ENCODE measurements around the gene PCP2. TPM values are rescaled to one million over a fixed set of nuclear protein-coding genes. Genes with fewer than 3 reads are reported as not detected.

Gene PCP2
- total RNA-seq, 1 experiment from 2014 or later: 1.9 TPM

DNA sequence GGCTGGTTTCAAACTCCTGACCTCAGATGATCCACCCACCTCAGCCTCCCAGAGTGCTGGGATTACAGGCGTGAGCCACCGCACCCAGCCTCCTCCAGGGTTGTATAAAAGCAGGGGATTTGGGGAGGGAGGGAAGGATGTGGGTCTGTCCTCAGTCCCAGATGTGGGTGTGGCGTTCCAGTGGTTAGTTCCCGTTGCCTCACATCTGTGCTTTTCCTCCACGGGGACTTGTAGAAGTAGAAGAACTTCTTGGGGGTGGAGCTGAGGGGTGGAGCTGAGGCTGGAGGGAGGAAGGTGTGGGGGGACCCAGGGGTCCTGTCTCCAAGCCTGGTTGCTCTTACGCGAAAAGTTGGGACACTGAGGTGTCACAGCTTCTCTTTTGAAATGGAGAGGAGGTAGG lies 42.9 kb upstream of the PCP2 start:
- H3K4me3 Mint-ChIP-seq (ENCODE audit: unreplicated experiment): no peak overlapping the region
- CTCF ChIA-PET: interaction anchor here (1.5 kb wide), 1 partner anchor 108 kb away, joined by 3 read pairs; no protein-coding TSS in a partner anchor
- no peak for DNase-seq

DNA sequence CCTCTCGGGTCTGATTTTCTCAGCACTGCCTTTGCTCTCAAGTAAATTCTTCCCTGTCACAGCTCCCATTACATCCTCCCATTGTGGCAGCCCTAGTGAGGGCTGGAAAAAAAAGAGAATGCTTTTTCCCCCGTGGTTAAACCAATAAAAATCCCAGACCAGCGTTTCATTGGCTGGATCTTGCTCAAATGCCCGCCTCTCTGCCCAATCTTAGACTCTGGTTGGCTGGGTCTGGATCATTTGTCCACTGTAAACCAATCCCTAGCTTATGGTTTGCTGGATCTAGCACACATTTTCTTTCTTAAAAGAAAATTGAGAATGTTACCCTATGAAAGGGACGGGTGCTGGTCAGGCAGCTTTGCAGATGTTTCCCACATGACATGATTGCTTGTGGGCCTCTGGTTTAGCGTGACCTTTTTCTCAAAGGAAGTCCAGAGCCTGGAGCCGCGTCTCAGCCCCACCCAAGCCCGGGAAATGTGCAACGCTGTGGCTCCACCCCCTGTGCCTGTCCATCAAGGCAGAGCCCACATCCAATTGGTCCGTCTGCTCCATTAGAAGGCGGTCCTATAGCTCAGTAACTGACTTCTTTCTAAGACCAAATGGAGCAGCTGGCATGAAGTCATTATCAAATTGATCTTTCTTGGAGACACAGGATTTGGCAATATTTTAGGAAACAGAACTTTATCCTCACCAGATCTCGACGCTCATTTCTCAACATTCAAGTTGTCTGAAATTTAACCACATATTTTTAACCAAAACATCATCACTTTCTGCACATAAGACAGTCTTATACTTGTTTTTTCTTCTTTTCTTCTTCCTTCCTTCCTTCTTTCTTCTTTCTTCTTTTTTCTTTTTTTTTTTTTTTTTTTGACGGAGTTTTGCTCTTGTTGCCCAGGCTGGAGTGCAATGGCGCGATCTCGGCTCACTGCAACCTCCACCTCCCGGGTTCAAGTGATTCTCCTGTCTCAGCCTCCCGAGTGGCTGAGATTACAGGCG lies 40.8 kb upstream of the PCP2 start:
- TF ChIP-seq, protein P1, sequence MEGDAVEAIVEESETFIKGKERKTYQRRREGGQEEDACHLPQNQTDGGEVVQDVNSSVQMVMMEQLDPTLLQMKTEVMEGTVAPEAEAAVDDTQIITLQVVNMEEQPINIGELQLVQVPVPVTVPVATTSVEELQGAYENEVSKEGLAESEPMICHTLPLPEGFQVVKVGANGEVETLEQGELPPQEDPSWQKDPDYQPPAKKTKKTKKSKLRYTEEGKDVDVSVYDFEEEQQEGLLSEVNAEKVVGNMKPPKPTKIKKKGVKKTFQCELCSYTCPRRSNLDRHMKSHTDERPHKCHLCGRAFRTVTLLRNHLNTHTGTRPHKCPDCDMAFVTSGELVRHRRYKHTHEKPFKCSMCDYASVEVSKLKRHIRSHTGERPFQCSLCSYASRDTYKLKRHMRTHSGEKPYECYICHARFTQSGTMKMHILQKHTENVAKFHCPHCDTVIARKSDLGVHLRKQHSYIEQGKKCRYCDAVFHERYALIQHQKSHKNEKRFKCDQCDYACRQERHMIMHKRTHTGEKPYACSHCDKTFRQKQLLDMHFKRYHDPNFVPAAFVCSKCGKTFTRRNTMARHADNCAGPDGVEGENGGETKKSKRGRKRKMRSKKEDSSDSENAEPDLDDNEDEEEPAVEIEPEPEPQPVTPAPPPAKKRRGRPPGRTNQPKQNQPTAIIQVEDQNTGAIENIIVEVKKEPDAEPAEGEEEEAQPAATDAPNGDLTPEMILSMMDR (IDR thresholded peaks at IDR 0.05; ENCODE audit: insufficient read depth in 1 of 2, low read depth in 1 of 2, low read length in 1 of 2, severe bottlenecking in 1 of 2, unreplicated experiment in 1 of 2): no peak
- no peaks in the 10 kb centered on the region for H3K4me1 Mint-ChIP-seq (ENCODE audit: low read depth, unreplicated experiment)

More for the DNA sequence above, 42.9 kb upstream of the PCP2 start:
- intact Hi-C loops (cut with micrococcal nuclease; ENCODE audit: unreplicated experiment): no loop called here
- H3K9me3 Mint-ChIP-seq (ENCODE audit: unreplicated experiment): peaks cover 10% of the 10 kb centered on the region
- H3K4me3 ChIP-seq (ENCODE audit: low read depth, low read length): no peak overlapping the region
- peaks cover 3% of the 10 kb centered on the region for H3K27me3 Mint-ChIP-seq (ENCODE audit: insufficient read depth, unreplicated experiment)
- H3K27ac Mint-ChIP-seq (ENCODE audit: unreplicated experiment): no peak overlapping the region
- no TSS peak for BruUV-seq (replicated peaks)
- no peaks in the 10 kb centered on the region for H3K9me3 ChIP-seq
- TF ChIP-seq, protein P1 (IDR thresholded peaks at IDR 0.05; ENCODE audit: insufficient read depth in 1 of 2, low read depth in 1 of 2, low read length in 1 of 2, severe bottlenecking in 1 of 2, unreplicated experiment in 1 of 2): no peak
- no peaks in the 10 kb centered on the region for H3K4me1 Mint-ChIP-seq (ENCODE audit: low read depth, unreplicated experiment)
- H3K36me3 ChIP-seq (ENCODE audit: control insufficient read depth, insufficient read depth, low read length): no peaks in the 10 kb centered on the region
- no peaks in the 10 kb centered on the region for H3K27me3 ChIP-seq (replicated peaks; ENCODE audit: control insufficient read depth, insufficient read depth, low read length)
- peaks cover 5% of the 10 kb centered on the region; the same call in 1 of the 2 replicates for H3K4me1 ChIP-seq
- peaks cover 12% of the 10 kb centered on the region for H3K36me3 Mint-ChIP-seq (ENCODE audit: insufficient read depth, unreplicated experiment)
- POLR2A ChIA-PET: interaction anchor here (0.6 kb wide), 1 partner anchor 108 kb away, joined by 8 read pairs; no protein-coding TSS in a partner anchor

DNA sequence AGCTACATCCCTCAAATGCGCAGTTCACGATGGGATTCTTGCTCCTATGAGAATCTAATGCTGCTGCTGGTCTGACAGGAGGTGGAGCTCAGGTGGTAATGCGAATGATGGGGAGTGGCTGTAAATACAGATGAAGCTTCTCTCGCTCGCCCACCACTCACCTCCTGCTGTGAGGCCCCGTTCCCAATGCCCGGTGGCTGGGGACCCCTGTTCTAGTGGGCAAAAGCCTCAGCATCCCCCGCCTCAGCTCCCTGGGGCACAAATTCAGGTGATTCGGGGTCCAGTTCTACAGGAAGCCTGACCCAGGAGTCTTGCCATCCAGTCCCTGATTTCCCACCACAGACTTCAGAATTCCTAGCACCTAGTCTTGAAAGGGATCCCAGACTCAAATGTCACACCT lies 39.0 kb upstream of the PCP2 start:
- peaks cover 8% of the 10 kb centered on the region for H3K27me3 Mint-ChIP-seq (ENCODE audit: insufficient read depth, unreplicated experiment)
- peaks cover 10% of the 10 kb centered on the region for H3K9me3 Mint-ChIP-seq (ENCODE audit: unreplicated experiment)
- Histone ChIP-seq H3K9me3 (no peaks in the 10 kb centered on the region), H3K36me3 (ENCODE audit: control insufficient read depth, insufficient read depth, low read length) (no peaks in the 10 kb centered on the region), H3K4me3 (ENCODE audit: low read depth, low read length) (no peak overlapping the region), H3K4me1 (no peaks in the 10 kb centered on the region), H3K27me3 (replicated peaks; ENCODE audit: control insufficient read depth, insufficient read depth, low read length) (no peaks in the 10 kb centered on the region)
- peaks cover 16% of the 10 kb centered on the region for H3K36me3 Mint-ChIP-seq (ENCODE audit: insufficient read depth, unreplicated experiment)
- DNase-seq: no peak
- TF ChIP-seq, protein P1 (IDR thresholded peaks at IDR 0.05; ENCODE audit: insufficient read depth in 1 of 2, low read depth in 1 of 2, low read length in 1 of 2, severe bottlenecking in 1 of 2, unreplicated experiment in 1 of 2): no peak
- no TSS peak for BruUV-seq (replicated peaks)
- ChIA-PET CTCF (no interaction called here), POLR2A (no interaction called here)
- no peak overlapping the region for H3K4me3 Mint-ChIP-seq (ENCODE audit: unreplicated experiment)
- H3K4me1 Mint-ChIP-seq (ENCODE audit: low read depth, unreplicated experiment): no peaks in the 10 kb centered on the region
- intact Hi-C loops (cut with micrococcal nuclease; ENCODE audit: unreplicated experiment): no loop called here
- no peak overlapping the region for H3K27ac Mint-ChIP-seq (ENCODE audit: unreplicated experiment)

More for the DNA sequence above, 40.8 kb upstream of the PCP2 start:
- CTCF ChIA-PET: interaction anchor here (0.8 to 1.2 kb wide), 2 partner anchors 17 to 106 kb away, joined by 5 to 7 read pairs; no protein-coding TSS in a partner anchor
- BruUV-seq (replicated peaks): no TSS peak
- no peak overlapping the region for H3K27ac Mint-ChIP-seq (ENCODE audit: unreplicated experiment)
- DNase-seq: peak; percentile 59 to 68
- H3K36me3 Mint-ChIP-seq (ENCODE audit: insufficient read depth, unreplicated experiment): peaks cover 16% of the 10 kb centered on the region
- H3K4me3 Mint-ChIP-seq (ENCODE audit: unreplicated experiment): no peak overlapping the region
- H3K9me3 Mint-ChIP-seq (ENCODE audit: unreplicated experiment): peaks cover 10% of the 10 kb centered on the region
- H3K27me3 ChIP-seq (replicated peaks; ENCODE audit: control insufficient read depth, insufficient read depth, low read length): no peaks in the 10 kb centered on the region
- intact Hi-C loops (cut with micrococcal nuclease; ENCODE audit: unreplicated experiment): no loop called here
- H3K9me3 ChIP-seq: no peaks in the 10 kb centered on the region
- peaks cover 6% of the 10 kb centered on the region for H3K27me3 Mint-ChIP-seq (ENCODE audit: insufficient read depth, unreplicated experiment)
- H3K4me1 ChIP-seq: no peaks in the 10 kb centered on the region
- H3K36me3 ChIP-seq (ENCODE audit: control insufficient read depth, insufficient read depth, low read length): no peaks in the 10 kb centered on the region
- no peak overlapping the region for H3K4me3 ChIP-seq (ENCODE audit: low read depth, low read length)
- POLR2A ChIA-PET: interaction anchor here (0.5 kb wide), 1 partner anchor 223 kb away, joined by 3 read pairs; no protein-coding TSS in a partner anchor

Measured in Caco-2 (cell line).